Thymus (tissue), 11 donors: ENCODE results near the gene LOXHD1. TPM values are rescaled to one million over a fixed set of nuclear protein-coding genes. Genes with fewer than 3 reads are reported as not detected.

Experiments used
- DNase-seq, 9 donors: peaks; one replicate each; pipeline ENCODE4 v3.0.0-alpha.2; 2013; ENCODE audit warnings: low spot score in 9 of 9, low read depth in 6 of 9, missing footprints in 1 of 9
- H3K27ac ChIP-seq, 2 donors: one replicate each; pipeline ENCODE4 v1.5.1; 2013; ENCODE audit warnings: control low read depth in 1 of 2, low read depth in 1 of 2, low read length in 1 of 2, mild to moderate bottlenecking in 1 of 2, moderate library complexity in 1 of 2
- H3K27me3 ChIP-seq, 2 donors: one replicate each; pipeline ENCODE4 v1.5.1; 2013; ENCODE audit warnings: low read length in 1 of 2; ENCODE audit not compliant: control insufficient read depth in 2 of 2, insufficient read depth in 1 of 2
- H3K36me3 ChIP-seq, 2 donors: one replicate each; pipeline ENCODE4 v1.5.1; 2013; ENCODE audit warnings: low read length in 1 of 2, mild to moderate bottlenecking in 1 of 2, moderate library complexity in 1 of 2; ENCODE audit not compliant: control insufficient read depth in 2 of 2, insufficient read depth in 2 of 2
- H3K4me1 ChIP-seq, 2 donors: one replicate each; pipeline ENCODE4 v1.5.1; 2013; ENCODE audit warnings: low read length in 2 of 2; ENCODE audit not compliant: control insufficient read depth in 2 of 2, insufficient read depth in 2 of 2
- H3K4me3 ChIP-seq, 2 donors: one replicate each; pipeline ENCODE4 v1.5.1; 2013; ENCODE audit warnings: low read length in 2 of 2, control low read depth in 1 of 2, mild to moderate bottlenecking in 1 of 2
- H3K9me3 ChIP-seq, 2 donors: one replicate each; pipeline ENCODE4 v1.5.1; 2013; ENCODE audit warnings: low read length in 1 of 2, mild to moderate bottlenecking in 1 of 2; ENCODE audit not compliant: control insufficient read depth in 2 of 2, insufficient read depth in 1 of 2
- WGBS: extraction: QIAGEN DNeasy Blood & Tissue Kit; methylation state at CpG from one replicate; pipeline ENCODE4 v1.1.7; 2013; 5-methylcytosine and 5-hydroxymethylcytosine counted together
- polyA plus RNA-seq: library from polyadenylated mRNA; stranded (reverse); fragments of 200-250 nt; gene quantifications from one replicate; pipeline ENCODE4 v1.2.3, GENCODE V29; 2013
- total RNA-seq: library from RNA; stranded (reverse); fragments of 120-200 nt; gene quantifications from one replicate; pipeline ENCODE4 v1.2.4, GENCODE V29; 2013
- donor health status: healthy.

The LOXHD1 gene
- total and polyA plus RNA-seq, 2 donors, result 0.09 to 0.24 TPM

DNA sequence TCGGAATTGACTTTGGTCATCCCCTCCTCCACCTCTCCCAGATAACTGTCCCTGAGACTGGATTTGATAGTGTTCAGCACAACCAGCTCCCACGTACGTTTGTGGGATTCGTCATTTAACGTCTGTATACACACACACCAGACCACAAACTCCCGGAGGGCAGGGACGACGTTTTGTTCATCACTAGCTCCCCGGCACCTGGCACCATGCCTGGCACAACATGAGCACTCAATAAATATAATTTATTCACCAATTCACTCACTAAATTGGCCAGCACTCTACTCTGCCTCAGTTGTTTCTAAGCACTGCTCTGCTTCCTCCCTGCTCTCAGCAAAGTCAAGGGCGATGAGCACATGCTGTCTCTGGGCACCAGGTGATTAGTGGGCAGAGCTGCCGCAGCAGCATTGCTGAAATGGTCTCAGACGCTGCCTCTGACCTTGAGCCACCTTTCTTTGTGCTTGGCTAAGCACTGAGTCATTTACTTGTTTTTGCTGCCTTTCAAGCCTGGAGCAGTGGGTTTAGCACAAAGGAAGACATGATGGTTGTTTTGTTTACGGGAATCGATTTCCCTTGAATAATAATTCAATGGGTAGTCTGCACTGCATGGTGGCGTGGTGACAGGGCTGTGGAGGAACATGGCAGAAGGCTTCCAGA lies 19.3 kb upstream of the LOXHD1 start:
- no peak overlapping the region for H3K4me3 ChIP-seq
- no peak overlapping the region for H3K27ac ChIP-seq
- no peaks in the 10 kb centered on the region for H3K4me1 ChIP-seq
- WGBS, result 87% methylated on average over 15 of the region's 15 CpGs
- no peaks in the 10 kb centered on the region for H3K36me3 ChIP-seq
- H3K27me3 ChIP-seq, result peaks cover 0 to 9% of the 10 kb centered on the region in 2 donors
- DNase-seq, result no peak
- no peaks in the 10 kb centered on the region for H3K9me3 ChIP-seq

DNA sequence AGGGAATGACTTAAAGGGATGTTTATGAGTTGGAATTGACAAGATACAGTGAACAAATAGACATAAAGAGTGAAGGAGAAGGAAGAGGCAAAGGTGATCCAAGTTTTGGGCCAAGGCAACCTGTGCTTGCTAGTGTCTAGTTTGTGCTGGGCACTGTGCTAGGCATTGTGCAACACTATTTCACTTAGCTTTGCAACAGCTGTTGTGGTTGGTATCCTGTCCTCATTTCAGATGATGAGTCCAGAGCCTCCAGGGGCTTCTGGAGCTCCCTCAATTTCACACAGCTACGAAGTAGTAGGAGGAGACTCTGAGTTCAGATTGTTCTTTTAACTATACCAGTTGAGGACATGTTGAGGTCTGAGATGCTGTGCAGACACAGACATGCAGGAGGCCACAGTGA lies 18.1 kb upstream of the LOXHD1 start:
- no peak for DNase-seq
- Histone ChIP-seq H3K4me3 (no peak overlapping the region), H3K36me3 (no peaks in the 10 kb centered on the region), H3K9me3 (no peaks in the 10 kb centered on the region), H3K27ac (no peak overlapping the region), H3K4me1 (no peaks in the 10 kb centered on the region), H3K27me3 (peaks cover 0 to 9% of the 10 kb centered on the region in 2 donors)
- 85% methylated on average over 1 of the region's 1 CpG for WGBS

DNA sequence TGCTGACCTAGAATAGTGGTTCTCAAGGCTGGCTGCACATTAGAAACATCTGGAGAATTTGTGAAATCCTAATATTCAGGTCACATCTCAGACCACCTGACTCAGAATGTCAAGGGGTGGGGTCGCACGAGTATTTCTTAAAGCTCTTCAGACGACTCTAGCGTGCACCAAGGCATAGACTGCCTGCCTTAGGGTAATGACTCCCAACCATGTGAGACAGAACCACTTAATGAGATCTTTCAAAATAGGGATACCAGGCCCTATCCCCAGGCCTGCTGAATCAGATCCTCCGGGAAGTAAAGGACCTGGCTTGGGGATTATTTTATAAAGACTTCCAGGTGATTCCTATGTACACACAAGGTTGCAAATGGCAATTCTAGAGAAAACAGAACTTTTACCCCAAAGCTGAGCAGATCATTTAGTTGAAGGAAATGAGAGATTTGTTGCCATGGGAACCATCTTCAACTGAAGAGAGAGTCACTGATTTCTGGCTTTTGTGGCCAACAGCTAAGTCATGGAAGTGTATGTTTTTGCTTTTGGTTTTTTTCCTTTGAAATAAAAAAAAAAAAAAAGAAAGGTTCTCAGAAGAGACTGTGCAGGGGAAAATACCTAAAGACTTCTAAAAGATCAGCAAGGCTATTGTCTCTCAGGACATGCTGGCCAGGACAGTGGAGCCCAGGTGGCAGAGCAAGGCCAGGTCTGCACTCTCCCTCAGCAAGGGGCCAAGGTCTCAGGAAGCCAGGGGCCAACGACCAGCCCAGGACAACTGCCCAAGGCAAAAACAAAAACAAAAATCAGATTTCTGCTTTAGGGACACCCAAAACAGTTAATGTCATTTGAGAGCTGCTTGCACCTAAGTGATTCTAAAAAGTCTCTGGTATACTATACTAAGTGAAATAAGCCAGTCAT lies 15.3 kb upstream of the LOXHD1 start:
- 83% methylated on average over 6 of the region's 6 CpGs for WGBS
- DNase-seq, result peak in 2 of 9 donors; percentile 3 to 31
- Histone ChIP-seq H3K4me3 (no peak overlapping the region), H3K9me3 (no peaks in the 10 kb centered on the region), H3K27ac (no peak overlapping the region), H3K27me3 (peaks cover 0 to 9% of the 10 kb centered on the region in 2 donors), H3K36me3 (no peaks in the 10 kb centered on the region), H3K4me1 (no peaks in the 10 kb centered on the region)

DNA sequence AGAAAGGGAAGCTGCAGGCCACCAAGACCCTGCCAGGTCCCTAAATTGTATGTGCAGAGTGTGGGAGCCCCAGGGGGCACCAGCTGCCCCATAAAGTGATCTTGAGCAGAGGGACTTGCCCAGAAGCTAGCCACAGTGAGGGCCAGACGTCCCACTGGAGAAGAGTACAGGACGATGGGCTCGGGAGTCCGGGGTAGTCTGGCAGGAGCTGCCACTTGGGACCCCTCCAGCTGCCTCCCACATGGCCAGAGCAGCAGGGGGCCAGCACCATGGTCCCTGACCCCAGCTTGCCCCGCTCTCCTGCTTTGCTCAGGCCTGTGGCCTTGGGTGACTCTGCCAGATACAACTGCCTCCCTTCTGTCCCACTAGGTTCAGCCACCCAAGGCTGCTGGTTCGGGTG lies 11.7 kb upstream of the LOXHD1 start:
- Histone ChIP-seq H3K27me3 (peaks cover 0 to under 1% of the 10 kb centered on the region in 2 donors), H3K36me3 (no peaks in the 10 kb centered on the region), H3K27ac (no peak overlapping the region), H3K4me3 (no peak overlapping the region), H3K9me3 (no peaks in the 10 kb centered on the region), H3K4me1 (no peaks in the 10 kb centered on the region)
- no peak for DNase-seq
- WGBS, result 93% methylated on average over 6 of the region's 6 CpGs

DNA sequence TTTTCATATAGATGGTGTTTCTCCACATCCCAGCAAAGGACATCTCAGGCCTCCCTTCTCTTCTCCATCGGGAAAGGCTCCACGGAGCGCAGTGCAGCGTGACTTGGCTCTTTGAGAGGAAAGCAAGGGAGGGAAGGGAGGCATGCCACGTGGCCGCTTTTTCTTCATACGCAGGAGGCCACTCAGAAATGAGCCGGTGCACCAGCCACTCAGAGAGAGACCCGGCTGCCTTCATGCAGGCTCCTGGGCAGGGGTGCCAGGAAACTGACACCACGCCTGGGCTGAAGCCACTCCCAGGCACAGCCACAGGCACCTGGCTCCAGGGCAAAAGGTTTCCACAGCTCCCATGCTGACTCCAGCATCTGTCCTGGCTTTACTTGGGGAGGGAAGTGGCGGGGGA lies 11.1 kb upstream of the LOXHD1 start:
- DNase-seq, result no peak
- Histone ChIP-seq H3K9me3 (no peaks in the 10 kb centered on the region), H3K4me1 (no peaks in the 10 kb centered on the region), H3K36me3 (no peaks in the 10 kb centered on the region), H3K27ac (no peak overlapping the region), H3K4me3 (no peak overlapping the region), H3K27me3 (no peaks in the 10 kb centered on the region)
- 90% methylated on average over 11 of the region's 11 CpGs for WGBS

DNA sequence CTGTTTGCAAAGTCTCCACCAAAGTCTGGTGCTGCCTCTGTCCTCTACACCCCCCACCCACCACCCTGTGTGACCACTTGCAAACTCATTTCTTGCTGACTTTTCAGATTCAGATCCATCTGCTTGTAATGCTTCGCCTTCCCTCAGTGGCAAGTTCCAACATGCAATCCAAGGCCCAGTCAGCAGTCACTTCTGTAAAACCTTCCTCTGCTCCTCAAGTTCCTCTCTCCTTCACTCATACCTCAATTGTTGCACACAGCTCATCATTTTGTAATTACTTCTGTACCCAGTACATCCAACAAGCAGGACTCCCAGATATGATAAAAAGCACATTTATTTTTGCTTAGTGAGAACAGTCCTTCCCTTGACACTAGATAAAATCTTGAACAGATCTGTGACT lies 6.5 kb upstream of the LOXHD1 start:
- Histone ChIP-seq H3K36me3 (no peaks in the 10 kb centered on the region), H3K4me1 (no peaks in the 10 kb centered on the region), H3K9me3 (no peaks in the 10 kb centered on the region), H3K27me3 (no peaks in the 10 kb centered on the region), H3K4me3 (no peak overlapping the region), H3K27ac (no peak overlapping the region)
- WGBS, result 98% methylated on average over 1 of the region's 1 CpG
- no peak for DNase-seq

DNA sequence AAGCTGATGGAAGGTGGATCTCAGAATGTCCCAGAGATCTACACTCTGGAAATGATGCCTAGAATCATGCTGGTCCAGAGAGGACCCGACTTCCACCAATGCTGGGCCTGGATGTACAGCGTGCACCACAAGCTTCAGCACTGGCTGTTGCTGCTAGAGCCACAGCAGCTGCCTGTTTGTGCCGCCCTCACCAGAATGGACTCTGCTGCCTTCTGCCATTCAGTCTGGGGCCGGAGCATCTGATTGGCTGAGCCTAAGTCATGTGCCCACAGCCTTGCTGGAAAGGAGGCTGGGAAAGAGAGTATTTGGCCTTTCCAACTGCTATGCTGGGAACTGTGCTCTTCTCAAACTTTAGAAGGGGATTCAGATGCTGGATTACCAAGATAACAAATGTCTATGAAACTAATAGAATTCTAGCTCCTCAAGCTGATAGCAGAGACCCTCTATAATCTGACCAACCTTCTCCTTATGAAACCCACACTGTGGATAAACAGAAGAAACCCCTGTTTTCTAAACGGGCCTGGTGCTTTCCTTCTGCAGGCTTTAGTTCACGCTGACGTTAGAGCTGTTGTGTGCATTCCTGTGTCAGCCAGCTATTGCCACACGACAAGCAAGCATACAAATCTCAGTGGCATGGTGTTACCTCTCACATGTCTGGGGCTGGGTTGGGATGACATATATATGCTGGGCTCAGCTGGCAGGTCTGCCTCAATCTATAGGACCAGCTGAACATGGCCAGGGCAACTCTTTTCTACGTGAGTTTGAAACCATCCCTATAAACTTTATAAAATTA lies 4.1 kb upstream of the LOXHD1 start:
- no peaks in the 10 kb centered on the region for H3K36me3 ChIP-seq
- WGBS, result 92% methylated on average over 9 of the region's 9 CpGs

DNA sequence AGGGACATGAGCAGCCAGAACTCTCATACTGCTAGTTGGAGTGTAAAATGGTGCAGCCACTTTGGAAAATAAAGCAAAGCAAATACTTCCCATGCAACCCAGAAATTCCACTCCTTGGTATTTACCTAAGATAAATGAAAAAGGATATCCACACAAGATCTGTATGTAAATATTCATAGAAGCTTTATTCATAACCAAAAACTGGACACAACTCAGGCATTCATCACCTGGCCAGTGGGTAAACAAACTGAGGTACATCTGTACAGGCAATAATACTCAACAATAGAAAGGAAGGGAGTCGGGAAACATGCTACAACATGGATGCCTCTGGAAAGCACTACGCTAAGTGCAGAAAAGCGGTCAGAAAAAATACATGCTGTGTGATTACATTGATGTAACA lies 2.5 kb upstream of the LOXHD1 start:
- Histone ChIP-seq H3K4me1 (no peaks in the 10 kb centered on the region), H3K27ac (no peak overlapping the region), H3K9me3 (no peaks in the 10 kb centered on the region), H3K36me3 (no peaks in the 10 kb centered on the region), H3K27me3 (no peaks in the 10 kb centered on the region), H3K4me3 (no peak overlapping the region)
- WGBS, result 96% methylated on average over 3 of the region's 3 CpGs
- no peak for DNase-seq

More for the DNA sequence above, 4.1 kb upstream of the LOXHD1 start:
- Histone ChIP-seq H3K27me3 (no peaks in the 10 kb centered on the region), H3K4me3 (no peak overlapping the region), H3K9me3 (no peaks in the 10 kb centered on the region), H3K4me1 (no peaks in the 10 kb centered on the region), H3K27ac (no peak overlapping the region)
- DNase-seq, result no peak
